Activated CD8-positive, alpha-beta memory T cell treated with anti-CD3 and anti-CD28 coated beads for 24 hours (primary cell): Measurements from ENCODE around the gene PROCR.
"Not testable (repeated sequence)": the region's sequence is repeated elsewhere in the genome, so short reads cannot be mapped to it uniquely, and the experiment has no call there.

Experiments
- DNase-seq: peaks from one replicate; pipeline ENCODE4 v3.0.0-alpha.2; 2020

The PROCR gene

DNA sequence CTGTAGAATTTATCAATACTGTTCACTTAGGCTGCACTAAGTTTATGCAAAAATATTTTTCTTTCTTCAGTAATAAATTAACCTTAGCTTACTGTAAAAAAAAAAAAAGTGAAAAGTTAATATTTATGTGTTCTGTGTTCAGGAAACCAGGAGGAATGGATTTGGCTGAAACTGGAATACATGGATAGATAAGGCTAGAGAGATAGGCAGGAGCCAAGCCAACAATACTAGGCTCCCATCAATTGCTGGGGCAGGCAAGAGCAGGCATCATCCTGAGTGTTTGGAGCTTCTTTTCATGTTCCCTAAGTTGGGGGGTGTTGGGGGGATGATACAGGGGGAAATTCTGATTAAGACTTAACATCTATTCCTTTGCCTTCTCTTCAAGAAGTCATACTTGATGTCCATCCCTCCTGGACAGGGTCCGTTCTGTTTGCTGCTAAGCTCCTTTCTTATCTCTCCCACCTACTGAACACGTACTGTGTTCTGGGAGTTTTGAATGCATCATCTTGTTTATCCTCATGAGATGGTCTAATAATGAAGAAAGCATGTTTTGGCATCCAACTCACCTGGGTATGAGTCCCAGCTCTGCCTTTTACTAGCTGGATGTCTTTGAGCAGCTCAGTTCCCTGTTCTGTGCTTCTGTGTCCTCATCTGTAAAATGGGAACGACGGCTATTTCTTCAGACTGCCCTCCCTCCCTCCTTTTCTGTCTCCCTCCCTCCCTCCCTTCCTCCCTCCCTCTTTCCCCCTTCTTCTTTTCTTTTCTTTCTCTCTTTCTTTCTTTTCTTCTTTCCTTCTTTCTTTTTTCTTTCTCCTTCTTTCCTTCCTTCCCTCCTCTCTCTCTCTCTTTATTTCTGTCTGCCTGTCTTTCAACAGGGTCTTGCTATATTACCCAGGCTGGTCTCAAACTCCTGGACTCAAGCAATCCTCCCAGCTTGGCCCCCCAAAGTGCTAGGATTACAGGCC, 6.4 kb upstream of the PROCR start:
- DNase-seq, result no peak

DNA sequence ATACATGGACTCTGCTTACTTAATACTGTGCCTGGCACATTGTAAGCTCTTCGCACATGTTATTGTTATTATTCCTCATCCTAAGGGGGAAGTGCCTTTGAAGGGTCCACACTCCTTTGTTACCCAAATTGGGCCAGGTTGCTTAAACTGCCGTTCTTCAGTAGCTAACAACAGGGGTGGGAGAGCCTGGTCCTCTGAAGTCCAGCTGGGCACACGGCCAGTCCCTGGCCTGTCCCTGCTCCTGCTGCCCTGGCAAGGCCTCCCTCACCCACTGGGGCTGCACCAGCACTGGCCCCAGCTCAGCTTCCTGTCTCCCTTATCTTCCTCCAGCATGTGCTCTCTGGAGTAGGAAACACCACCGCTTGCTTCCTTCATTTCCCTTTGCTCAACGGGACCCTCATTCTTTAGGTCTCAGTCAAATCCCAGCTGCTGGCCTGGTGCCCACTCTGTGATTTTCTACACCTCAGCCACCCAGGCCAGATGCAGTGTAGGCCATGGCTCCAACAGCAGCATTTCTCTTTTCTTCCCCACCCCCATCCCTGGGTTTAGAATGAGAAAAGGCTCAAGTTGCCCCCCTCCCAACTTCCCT, 5.5 kb upstream of the PROCR start:
- DNase-seq, result no peak

GRCh38 chr20:35167787-35168186, 4.1 kb upstream of the PROCR start:
- DNase-seq, result no peak

- DNase-seq, result not testable (repeated sequence)
Observed at GRCh38 chr20:35168701-35169409, 3.0 kb upstream of the PROCR start.

DNA sequence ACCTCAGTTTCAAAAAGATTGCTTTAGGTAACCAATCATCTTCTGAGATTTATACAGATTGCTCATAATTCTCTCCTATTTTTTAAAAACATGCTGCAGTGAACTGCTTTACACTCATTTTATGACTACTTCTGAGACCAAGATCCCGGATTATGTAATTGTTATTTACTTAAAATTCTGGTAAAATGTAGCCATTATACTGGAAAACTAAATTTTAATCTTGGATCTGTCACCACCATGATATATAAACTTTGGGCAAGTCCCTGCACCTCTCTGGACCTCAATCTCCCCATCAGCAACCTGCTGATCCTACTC, 477 bp upstream of the PROCR start:
- DNase-seq, result no peak

DNA sequence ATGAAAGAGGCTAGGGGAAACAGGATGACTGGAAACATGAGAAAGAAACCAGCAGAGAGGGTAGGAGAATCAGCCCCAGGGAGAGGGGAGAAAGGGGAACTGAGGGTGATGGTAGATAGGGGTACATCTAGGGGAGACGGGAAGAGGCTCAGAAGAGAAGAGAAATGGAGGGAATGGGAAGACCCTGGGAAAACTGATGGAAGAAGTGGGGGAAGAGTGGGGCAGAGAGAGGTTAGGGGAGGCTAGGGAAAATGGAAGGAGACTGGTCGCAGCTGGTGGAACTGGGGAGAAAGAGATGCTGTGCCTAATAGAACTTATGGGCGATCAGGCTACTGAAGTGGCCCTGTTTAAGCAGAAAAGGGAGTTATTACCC, 548 bp downstream of the PROCR start:
- DNase-seq, result no peak

DNA sequence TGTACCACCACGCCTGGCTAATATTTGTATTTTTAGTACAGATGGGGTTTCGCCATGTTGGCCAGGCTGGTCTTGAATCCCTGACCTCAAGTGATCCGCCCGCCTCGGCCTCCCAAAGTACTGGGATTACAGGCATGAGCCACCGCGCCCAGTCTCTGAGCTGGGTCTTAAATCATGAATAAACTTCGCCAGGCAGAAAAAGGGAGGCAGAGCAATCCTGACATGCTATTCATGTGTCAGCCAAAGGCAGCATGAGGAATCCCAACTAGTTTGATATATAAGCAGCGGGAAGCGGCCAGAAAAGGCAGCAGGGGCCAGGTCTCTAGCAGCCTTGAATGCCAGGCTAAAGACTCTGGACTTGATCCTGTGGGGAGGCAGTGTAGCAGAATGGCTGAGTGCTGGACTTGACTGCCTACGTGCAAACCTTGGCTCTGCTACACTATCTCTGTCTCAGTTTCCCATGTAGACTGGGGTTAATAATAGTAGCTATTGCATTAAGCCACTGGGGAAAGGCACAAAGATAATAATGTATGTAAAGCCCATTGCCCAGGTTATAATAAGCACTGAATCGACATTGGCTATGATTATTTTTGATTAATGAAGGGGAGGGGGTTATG, 1.8 kb downstream of the PROCR start:
- no peak for DNase-seq

- no peak for DNase-seq
Observed at GRCh38 chr20:35174458-35175216, 2.8 kb downstream of the PROCR start.

GRCh38 chr20:35176132-35176531, 4.3 kb downstream of the PROCR start:
- DNase-seq, result no peak

GRCh38 chr20:35179292-35180212, 7.7 kb downstream of the PROCR start:
- DNase-seq, result no peak

DNA sequence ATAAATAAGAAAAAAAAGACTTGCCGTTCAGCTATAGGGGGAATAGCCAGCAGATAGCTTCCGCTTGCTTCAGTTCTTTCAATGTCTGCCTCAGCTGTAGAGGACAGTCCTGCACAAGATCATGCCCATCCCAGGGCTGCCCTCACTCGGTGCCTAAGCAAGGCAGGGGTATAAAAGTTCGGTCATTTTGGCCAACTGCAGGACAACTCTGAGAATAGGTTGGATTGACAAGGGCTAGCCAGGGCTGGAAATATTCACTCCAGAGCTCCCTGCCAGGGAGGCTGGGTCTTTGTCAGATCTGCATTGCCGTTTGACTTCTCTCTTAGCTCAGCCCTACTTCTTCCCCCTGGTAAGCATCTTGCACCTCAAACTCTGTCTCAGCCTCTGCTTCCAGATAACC, 8.4 kb downstream of the PROCR start:
- no peak for DNase-seq

DNA sequence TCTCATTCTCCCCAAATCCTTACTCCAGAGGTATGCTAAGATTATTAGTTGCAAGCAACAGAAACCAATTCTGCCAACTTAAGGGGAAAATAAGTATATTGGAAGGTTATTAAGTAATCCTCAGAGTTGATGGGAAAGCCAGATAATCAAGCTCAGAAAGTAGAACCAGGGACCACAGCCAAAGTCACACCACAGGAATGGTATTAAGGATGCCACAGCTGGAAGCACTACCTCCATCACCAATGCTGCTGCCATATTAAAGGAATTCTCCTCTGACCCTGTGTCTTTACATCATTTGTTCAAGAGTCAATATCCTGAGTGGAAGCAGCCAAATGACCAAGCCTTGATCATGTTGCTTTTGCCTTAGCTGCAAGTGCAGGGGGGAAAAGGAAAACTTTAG, 9.9 kb downstream of the PROCR start:
- DNase-seq, result no peak

- not testable (repeated sequence) for DNase-seq
Observed at GRCh38 chr20:35186691-35187289, 14.9 kb downstream of the PROCR start.

DNA sequence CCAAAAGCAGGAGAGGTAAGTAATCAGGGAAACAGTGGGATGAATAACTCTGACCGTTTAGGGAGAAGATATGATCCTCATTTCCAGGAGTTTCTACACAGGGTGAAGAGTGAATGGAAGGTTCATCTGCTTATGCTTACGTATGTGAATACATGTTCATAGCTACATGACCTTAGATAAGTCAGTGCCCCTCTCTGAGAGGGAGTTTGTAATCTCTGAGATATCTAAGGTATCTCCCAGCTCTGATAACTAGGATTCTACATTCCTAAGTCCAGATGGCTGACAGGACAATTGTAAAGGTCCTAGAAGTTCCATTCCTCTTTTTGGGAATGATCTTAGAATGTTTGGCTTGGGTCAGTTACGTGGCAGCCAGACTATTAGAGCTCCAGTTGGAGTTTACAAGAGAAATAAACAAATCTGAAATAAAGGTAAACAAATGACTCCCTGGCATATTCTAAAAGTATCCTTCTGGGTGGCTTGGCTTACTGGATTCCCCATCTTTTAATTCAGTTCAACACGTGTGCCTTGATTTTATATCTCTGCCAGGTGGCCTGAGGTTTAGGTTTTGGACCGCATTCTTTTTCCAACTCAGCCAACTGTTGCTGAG, 15.8 kb downstream of the PROCR start:
- DNase-seq, result no peak

DNA sequence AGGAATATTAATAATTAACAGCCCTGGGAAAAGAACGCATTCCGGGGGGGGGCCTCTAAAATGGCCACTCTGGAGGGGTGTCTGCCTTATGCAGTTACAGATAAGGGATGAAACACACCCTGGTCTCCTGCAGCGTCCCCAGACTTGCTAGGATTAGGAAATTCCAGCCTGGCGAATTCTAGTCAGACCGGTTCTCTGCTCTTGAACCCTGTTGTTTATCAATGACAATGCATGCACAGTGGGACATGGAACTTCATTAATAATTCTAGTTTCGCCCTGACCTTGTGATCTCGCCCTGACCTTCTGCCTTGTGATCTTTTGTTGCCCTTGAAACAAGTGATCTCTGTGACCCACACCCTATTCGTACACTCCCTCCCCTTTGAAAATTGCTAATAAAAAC, 17.4 kb downstream of the PROCR start:
- not testable (repeated sequence) for DNase-seq

DNA sequence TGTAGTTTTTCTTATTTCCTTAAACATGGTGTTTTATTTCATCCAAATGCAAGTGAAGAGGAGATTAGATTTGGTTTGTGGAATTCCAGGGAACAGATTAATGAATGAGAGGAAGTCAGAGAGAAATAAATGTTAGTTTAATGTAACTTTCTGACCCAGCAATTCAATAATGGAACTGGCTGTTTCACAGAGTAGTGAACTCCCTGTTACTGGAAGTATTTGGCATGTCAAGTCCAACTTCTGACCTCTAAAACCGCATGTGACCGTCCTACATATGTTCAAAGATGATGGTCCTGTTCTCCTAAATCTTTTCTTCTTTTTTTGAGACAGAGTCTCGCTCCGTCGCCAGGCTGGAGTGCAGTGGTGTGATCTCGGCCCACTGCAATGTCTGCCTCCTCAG, 18.7 kb downstream of the PROCR start:
- DNase-seq, result no peak

GRCh38 chr20:35191419-35192117, 19.7 kb downstream of the PROCR start:
- no peak for DNase-seq

- DNase-seq, result no peak
Observed at GRCh38 chr20:35192118-35192872, 20.4 kb downstream of the PROCR start.
